Left ventricle myocardium superior (tissue), 1 donor: ENCODE data around the gene VIL1. TPM values are rescaled to one million over a fixed set of nuclear protein-coding genes. Genes with fewer than 3 reads are reported as not detected.
A peak's percentile ranks its signal among the peaks of the same experiment; 100 is the strongest.

Experiments
- ATAC-seq: fragments of 200-7000 bp; cut with Tn5 transposase; one replicate; pipeline ENCODE4 v1.9.1; 2020; ENCODE audit warnings: mild to moderate bottlenecking, moderate library complexity
- DNase-seq: peaks from one replicate; pipeline ENCODE4 v3.0.0-alpha.2; 2020
- intact Hi-C: fragments of 100-400 bp; cut with micrococcal nuclease; formaldehyde crosslinking; loops from one replicate; pipeline ENCODE4 v1.11.0; 2022
- total RNA-seq: library from RNA; stranded (reverse); fragmentation: NEBNext Ultra II Directional; extraction: Animal tissue kit (Norgen Biotek cat#: 25700); gene quantifications from one replicate; pipeline ENCODE4 v1.2.1, GENCODE V29; 2021
- donor health status: DM: no; HTN: yes; CAD: no; lungs with severe emphysema.

The VIL1 gene
- total RNA-seq, 1 donor from 2014 or later, result not detected

- intact Hi-C loops, result no loop called here
- no peak for ATAC-seq
- DNase-seq, result no peak
Measured at GRCh38 chr2:218431878-218432277, 13.0 kb downstream of the VIL1 start.

- ATAC-seq, result no peak
- intact Hi-C loops, result no loop called here
- DNase-seq, result no peak
Measured at GRCh38 chr2:218432676-218433365, 13.9 kb downstream of the VIL1 start.

DNA sequence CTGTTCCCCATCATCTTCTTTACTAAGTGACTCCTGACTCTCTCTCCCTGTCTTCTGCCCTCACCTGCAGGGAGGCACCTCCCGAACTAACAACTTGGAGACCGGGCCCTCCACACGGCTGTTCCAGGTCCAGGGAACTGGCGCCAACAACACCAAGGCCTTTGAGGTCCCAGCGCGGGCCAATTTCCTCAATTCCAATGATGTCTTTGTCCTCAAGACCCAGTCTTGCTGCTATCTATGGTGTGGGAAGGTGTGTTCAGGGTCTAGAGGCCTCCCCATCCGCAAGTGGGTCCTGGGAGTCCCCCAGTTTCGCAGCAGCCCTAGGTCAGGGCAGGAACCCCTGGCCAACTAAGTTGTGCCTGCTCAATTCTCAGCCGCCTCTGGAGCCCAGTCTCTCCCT is 15.5 kb downstream of the VIL1 start:
- ATAC-seq (no peak), DNase-seq (no peak)
- intact Hi-C loops, result no loop called here

DNA sequence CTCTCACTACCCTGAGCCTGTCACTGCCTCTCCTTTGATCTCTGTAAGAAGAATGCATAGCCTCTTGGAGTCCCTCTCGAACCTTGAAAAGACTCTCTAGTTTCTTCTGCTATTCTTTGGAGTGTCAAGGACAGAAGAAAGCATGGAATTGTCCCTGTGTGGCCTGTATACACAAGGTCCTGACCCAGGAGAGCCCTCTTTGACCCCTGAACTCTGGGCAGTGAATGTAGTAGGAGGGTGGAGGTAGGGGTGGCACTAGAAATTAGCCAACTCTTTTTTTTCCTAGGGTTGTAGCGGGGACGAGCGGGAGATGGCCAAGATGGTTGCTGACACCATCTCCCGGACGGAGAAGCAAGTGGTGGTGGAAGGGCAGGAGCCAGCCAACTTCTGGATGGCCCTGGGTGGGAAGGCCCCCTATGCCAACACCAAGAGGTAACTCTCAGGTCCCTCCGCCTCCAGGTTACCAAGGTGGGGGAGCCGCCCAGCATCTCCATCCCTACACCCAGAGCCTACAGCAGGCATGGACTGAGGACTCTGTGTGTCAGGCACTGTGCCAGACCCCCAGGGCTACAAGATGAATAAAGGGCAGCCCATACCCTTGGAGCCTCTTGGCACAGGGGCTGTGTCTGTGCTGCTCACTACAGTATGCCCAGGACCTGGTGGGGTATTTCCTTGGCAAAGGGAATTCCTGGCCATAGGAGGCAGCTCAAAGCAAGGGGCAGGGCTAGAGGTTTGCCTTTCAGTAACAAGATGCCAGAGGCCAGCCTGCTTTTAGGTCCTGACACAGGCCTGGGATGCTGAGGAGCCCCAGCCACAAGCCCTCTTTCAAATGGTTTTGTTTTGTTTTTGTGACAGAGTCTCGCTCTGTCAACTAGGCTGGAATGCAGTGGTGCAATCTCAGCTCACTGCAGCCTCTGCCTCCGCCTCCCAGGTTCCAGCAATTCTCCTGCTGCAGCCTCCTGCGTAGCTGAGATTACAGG is 16.4 kb downstream of the VIL1 start:
- DNase-seq (no peak), ATAC-seq (no peak)
- intact Hi-C loops, result no loop called here

DNA sequence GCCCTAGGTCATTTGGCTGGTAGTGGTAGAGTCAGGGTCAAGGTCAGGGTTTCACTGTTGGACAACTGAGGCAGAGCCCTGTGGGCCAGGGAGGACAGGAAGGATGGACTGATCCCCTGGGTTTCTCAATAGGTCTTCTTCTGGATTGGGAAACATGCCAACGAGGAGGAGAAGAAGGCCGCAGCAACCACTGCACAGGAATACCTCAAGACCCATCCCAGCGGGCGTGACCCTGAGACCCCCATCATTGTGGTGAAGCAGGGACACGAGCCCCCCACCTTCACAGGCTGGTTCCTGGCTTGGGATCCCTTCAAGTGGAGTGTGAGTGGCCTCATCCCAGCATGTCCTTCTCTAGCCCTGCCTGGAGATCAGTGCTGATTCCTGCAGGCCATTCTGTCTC is 18.1 kb downstream of the VIL1 start:
- ATAC-seq, result no peak
- intact Hi-C loops, result no loop called here

DNA sequence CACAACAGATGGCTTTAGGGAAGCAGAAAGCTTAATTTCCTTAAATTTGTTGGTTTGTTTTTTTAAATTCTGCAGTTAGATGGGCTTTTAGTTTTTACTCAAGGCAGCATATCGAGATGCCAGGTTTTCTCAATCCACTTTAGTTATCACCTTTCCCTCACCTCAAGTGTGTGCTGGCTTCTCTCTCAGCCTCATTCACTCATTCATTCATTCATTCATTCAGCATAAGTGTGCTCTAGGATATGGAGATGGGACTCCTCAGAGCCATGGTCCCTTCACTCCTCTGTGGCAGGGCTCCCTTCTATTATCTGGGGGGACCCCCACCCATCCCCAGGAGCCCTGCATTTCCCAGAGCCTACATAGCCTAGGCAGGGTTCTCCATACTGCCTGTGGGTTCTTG is 19.0 kb downstream of the VIL1 start:
- DNase-seq (no peak), ATAC-seq (no peak)
- intact Hi-C loops, result no loop called here

More for the DNA sequence above, 18.1 kb downstream of the VIL1 start:
- DNase-seq, result no peak

GRCh38 chr2:218438596-218438995 is 19.7 kb downstream of the VIL1 start:
- DNase-seq (peak; percentile 51), ATAC-seq (peak; percentile 51)
- intact Hi-C loops, result no loop called here

DNA sequence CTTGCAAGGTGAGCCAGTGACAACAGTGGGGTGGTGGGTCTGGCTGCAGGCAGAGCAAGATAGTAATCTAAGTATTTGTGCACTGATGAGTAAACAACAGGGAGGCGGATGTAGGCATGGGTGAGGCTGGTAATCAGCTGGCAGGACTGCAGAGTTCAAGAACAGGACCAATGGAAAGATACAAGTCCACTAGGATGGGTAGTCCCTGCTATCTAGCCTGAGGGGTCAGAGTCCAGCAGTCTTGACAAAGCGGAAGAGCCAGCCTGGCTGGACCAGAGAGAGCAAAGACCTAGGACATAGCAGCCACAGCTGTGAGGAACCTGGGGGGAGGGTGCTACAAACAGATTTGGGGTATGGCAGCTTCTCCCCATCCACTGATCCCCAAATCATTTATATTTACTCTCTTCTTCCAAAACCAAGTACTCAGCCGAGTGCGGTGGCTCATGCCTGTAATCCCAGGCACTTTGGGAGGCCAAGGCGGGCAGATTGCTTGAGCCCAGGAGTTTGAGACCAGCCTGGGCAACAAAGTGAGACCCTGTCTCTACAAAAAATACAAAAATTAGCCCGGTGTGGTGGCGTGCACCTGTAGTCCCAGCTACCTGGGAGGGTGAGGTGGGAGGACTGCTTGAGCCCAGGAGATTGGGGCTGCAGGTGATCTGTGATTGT is 25.9 kb downstream of the VIL1 start:
- intact Hi-C loops, result no loop called here
- DNase-seq (no peak), ATAC-seq (no peak)

- DNase-seq (no peak), ATAC-seq (no peak)
- intact Hi-C loops, result no loop called here
Measured at GRCh38 chr2:218445602-218446001, 26.7 kb downstream of the VIL1 start.

DNA sequence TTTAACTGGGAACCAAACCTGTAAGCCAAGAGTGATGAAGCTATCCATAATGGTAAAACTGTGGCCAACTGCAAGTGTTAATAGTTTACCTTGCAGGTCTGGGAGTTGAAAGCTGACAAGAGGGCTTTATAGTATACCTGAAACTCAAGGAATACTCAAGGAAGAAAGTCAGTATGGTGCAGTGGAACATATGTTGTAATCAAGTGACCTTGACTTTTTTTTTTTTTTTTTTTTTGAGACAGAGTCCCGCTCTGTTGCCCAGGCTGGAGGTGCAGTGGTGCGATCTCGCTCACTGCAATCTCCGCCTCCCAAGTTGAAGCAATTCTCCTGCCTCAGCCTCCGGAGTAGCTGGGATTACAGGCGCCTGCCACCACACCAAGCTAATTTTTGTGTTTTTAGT is 27.6 kb downstream of the VIL1 start:
- intact Hi-C loops, result no loop called here
- ATAC-seq (no peak), DNase-seq (no peak)

- intact Hi-C loops, result no loop called here
Measured at GRCh38 chr2:218447072-218447471, 28.1 kb downstream of the VIL1 start.

DNA sequence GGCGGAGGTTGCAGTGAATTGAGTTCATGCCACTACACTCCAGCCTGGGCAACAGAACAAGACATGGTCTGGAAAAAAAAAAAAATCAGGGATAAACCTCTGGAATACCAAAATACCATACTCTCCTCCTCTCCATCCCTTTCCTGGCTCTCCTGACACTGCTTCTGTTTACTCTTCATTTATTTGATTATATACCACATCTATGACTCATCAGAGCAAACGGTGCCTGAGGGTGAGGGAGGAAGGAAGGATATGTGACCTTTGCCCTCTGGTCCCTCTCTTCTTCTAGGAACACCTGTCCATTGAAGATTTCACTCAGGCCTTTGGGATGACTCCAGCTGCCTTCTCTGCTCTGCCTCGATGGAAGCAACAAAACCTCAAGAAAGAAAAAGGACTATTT is 30.0 kb downstream of the VIL1 start:
- intact Hi-C loops, result no loop called here
- ATAC-seq (no peak), DNase-seq (no peak)

More at GRCh38 chr2:218447072-218447471, 28.1 kb downstream of the VIL1 start:
- no peak for ATAC-seq
- no peak for DNase-seq

GRCh38 chr2:218452079-218452478 is 33.2 kb downstream of the VIL1 start:
- DNase-seq, result no peak
- no peak for ATAC-seq
- intact Hi-C loops, result no loop called here

GRCh38 chr2:218456849-218457248 is 37.9 kb downstream of the VIL1 start:
- ATAC-seq (no peak), DNase-seq (no peak)
- intact Hi-C loops, result no loop called here

GRCh38 chr2:218458598-218458997 is 39.7 kb downstream of the VIL1 start:
- DNase-seq (no peak), ATAC-seq (no peak)
- intact Hi-C loops, result no loop called here

- ATAC-seq (peak; percentile 30), DNase-seq (no peak)
- intact Hi-C loops, result loop anchor here (10.0 kb wide), 1 partner anchor 51 kb away; the partner anchor contains the start of gene VIL1
Measured at GRCh38 chr2:218465987-218466633, 47.2 kb downstream of the VIL1 start.

- intact Hi-C loops, result no loop called here
- DNase-seq (no peak), ATAC-seq (no peak)
Measured at GRCh38 chr2:218470448-218470847, 51.5 kb downstream of the VIL1 start.

GRCh38 chr2:218471036-218471435 is 52.1 kb downstream of the VIL1 start:
- ATAC-seq (no peak), DNase-seq (no peak)
- intact Hi-C loops, result no loop called here

GRCh38 chr2:218471982-218472381 is 53.1 kb downstream of the VIL1 start:
- intact Hi-C loops, result no loop called here
- ATAC-seq (peak; percentile 37), DNase-seq (no peak)
